CD14-positive monocyte (primary cell): Measurements from ENCODE around the gene ZNF436. TPM values are rescaled to one million over a fixed set of nuclear protein-coding genes. Genes with fewer than 3 reads are reported as not detected.
A peak's percentile ranks its signal among the peaks of the same experiment; 100 is the strongest.

Experiments used
- DNase-seq, 3 donors: peaks; one replicate each; pipeline ENCODE4 v3.0.0-alpha.2; 2011 to 2022
- H2AFZ ChIP-seq: 2 replicates; pipeline ENCODE4 v1.6.0; 2012; ENCODE audit warnings: mild to moderate bottlenecking, low read depth, low read length, inconsistent platforms; ENCODE audit not compliant: insufficient read depth, poor library complexity, severe bottlenecking
- H3K27ac ChIP-seq, 2 donors: 1 replicate in 1 of 2; 2 replicates in 1 of 2; pipeline ENCODE4 v1.5.1; 2012 to 2013; ENCODE audit warnings: low read length in 2 of 2, control low read depth in 1 of 2, inconsistent platforms in 1 of 2, low read depth in 1 of 2, mild to moderate bottlenecking in 1 of 2
- H3K27me3 ChIP-seq, 2 donors: one replicate each; pipeline versions ENCODE4 v1.6.0 to v1.6.1; 2011 to 2013; ENCODE audit warnings: low read length in 2 of 2; ENCODE audit not compliant: control insufficient read depth in 2 of 2, insufficient read depth in 2 of 2
- H3K36me3 ChIP-seq, 2 donors: replicated peaks in 1 of 2; 1 replicate in 1 of 2; 2 replicates in 1 of 2; pipeline versions ENCODE4 v1.5.1 to v1.6.1; 2012 to 2013; ENCODE audit warnings: low read length in 2 of 2, control low read depth in 1 of 2, inconsistent platforms in 1 of 2, mild to moderate bottlenecking in 1 of 2; ENCODE audit not compliant: insufficient read depth in 2 of 2, control insufficient read depth in 1 of 2
- H3K4me1 ChIP-seq, 2 donors: 1 replicate in 1 of 2; 2 replicates in 1 of 2; pipeline versions ENCODE4 v1.5.1 to v1.6.1; 2012 to 2013; ENCODE audit warnings: low read length in 2 of 2, control low read depth in 1 of 2, inconsistent platforms in 1 of 2, mild to moderate bottlenecking in 1 of 2, moderate library complexity in 1 of 2; ENCODE audit not compliant: insufficient read depth in 2 of 2, control insufficient read depth in 1 of 2
- H3K4me2 ChIP-seq: replicated peaks from 2 replicates; pipeline ENCODE3; 2012; ENCODE audit warnings: low read length, moderate library complexity, mild to moderate bottlenecking; ENCODE audit not compliant: poor library complexity, severe bottlenecking; ENCODE audit errors: extremely low read depth
- H3K4me3 ChIP-seq, 3 experiments: fragments of 200-600 bp in 1 of 3; sonication (generic) in 1 of 3; replicated peaks in 1 of 3; 1 replicate in 2 of 3; 2 replicates in 1 of 3; pipeline ENCODE4 v1.5.1; 2011 to 2013; ENCODE audit warnings: low read length in 3 of 3, mild to moderate bottlenecking in 3 of 3, control low read depth in 2 of 3, low read depth in 2 of 3, inconsistent platforms in 1 of 3, moderate library complexity in 1 of 3
- H3K79me2 ChIP-seq: 2 replicates; pipeline ENCODE4 v1.6.0; 2012; ENCODE audit warnings: mild to moderate bottlenecking, control low read depth, inconsistent platforms, low read length, moderate library complexity; ENCODE audit not compliant: insufficient read depth
- H3K9ac ChIP-seq: 2 replicates; pipeline ENCODE4 v1.6.0; 2017; ENCODE audit warnings: low read length, mild to moderate bottlenecking; ENCODE audit not compliant: insufficient read depth, poor library complexity, severe bottlenecking
- H3K9me3 ChIP-seq, 2 donors: replicated peaks in 1 of 2; 1 replicate in 1 of 2; 2 replicates in 1 of 2; pipeline versions ENCODE4 v1.5.1 to v1.6.1; 2012 to 2013; ENCODE audit warnings: low read length in 2 of 2, control low read depth in 1 of 2; ENCODE audit not compliant: control insufficient read depth in 1 of 2, insufficient read depth in 1 of 2
- H4K20me1 ChIP-seq: 2 replicates; pipeline ENCODE4 v1.6.0; 2012; ENCODE audit warnings: mild to moderate bottlenecking, low read length, control low read depth, moderate library complexity; ENCODE audit not compliant: insufficient read depth
- H3K27ac Mint-ChIP-seq, 7 donors: one replicate each; pipeline ENCODE4 v1.8.0; 2020; ENCODE audit warnings: mild to moderate bottlenecking in 7 of 7, mixed read lengths in 7 of 7, moderate library complexity in 6 of 7, inconsistent platforms in 2 of 7
- H3K27me3 Mint-ChIP-seq, 3 donors: one replicate each; pipeline ENCODE4 v1.8.0; 2021 to 2022; ENCODE audit warnings: low read depth in 3 of 3, mild to moderate bottlenecking in 3 of 3, mixed read lengths in 3 of 3, moderate library complexity in 3 of 3, inconsistent platforms in 1 of 3
- H3K36me3 Mint-ChIP-seq, 2 donors: one replicate each; pipeline ENCODE4 v1.8.0; 2020; ENCODE audit warnings: mixed read lengths in 2 of 2, inconsistent platforms in 1 of 2, mild to moderate bottlenecking in 1 of 2
- H3K4me1 Mint-ChIP-seq: one replicate; pipeline ENCODE4 v1.8.0; 2020; ENCODE audit warnings: mild to moderate bottlenecking, mixed read lengths
- H3K4me3 Mint-ChIP-seq, 2 donors: one replicate each; pipeline ENCODE4 v1.8.0; 2020; ENCODE audit warnings: mild to moderate bottlenecking in 2 of 2, mixed read lengths in 2 of 2, moderate library complexity in 1 of 2
- H3K9me3 Mint-ChIP-seq, 7 donors: one replicate each; pipeline ENCODE4 v1.8.0; 2020 to 2022; ENCODE audit warnings: mixed read lengths in 7 of 7, mild to moderate bottlenecking in 6 of 7, moderate library complexity in 6 of 7, inconsistent platforms in 2 of 7
- CTCF ChIP-seq: fragments of 200-600 bp; IDR thresholded peaks from one replicate; pipeline ENCODE4 v1.8.0; 2022; ENCODE audit warnings: antibody characterized with exemption, mild to moderate bottlenecking
- WGBS: methylation state at CpG from one replicate; pipeline ENCODE4 v1.1.5; 2013; ENCODE audit warnings: missing lambda C conversion rate; ENCODE audit not compliant: insufficient coverage; 5-methylcytosine and 5-hydroxymethylcytosine counted together
- intact Hi-C, 2 donors: fragments of 100-400 bp; cut with micrococcal nuclease; formaldehyde crosslinking; loops; one replicate each; pipeline versions ENCODE4 v1.15.0 to v1.15.1; 2023
- polyA minus RNA-seq: library from RNA; depleted of rRNA, polyadenylated mRNA; stranded (reverse); fragments of >200 nt; gene quantifications from 2 replicates; pipeline ENCODE4 v1.2.3, GENCODE V29; 2012
- polyA plus RNA-seq, 3 donors: library from polyadenylated mRNA; depleted of rRNA in 1 of 3; unstranded in 2 of 3; stranded (reverse) in 1 of 3; fragments of 300-500 nt in 2 of 3; fragments of >200 nt in 1 of 3; fragmentation: Illumina TruSeq in 2 of 3; gene quantifications; 1 replicate in 2 of 3; 2 replicates in 1 of 3; pipeline ENCODE4 v1.2.3, GENCODE V29; 2012 to 2021
- total RNA-seq, 12 experiments: library from RNA in 1 of 12; stranded (reverse) in 1 of 12; fragments of 120-200 nt in 1 of 12; gene quantifications; one replicate each; pipeline ENCODE4 v1.2.4 and lab custom pipeline; 2013 to 2026; ENCODE audit warnings: mixed read lengths in 6 of 12, inconsistent platforms in 1 of 12

The ZNF436 gene
- 6.4 TPM for total RNA-seq (2013)
- polyA plus RNA-seq (1 to 10 TPM; 1.4 to 2.4 (median 2.0) TPM), polyA minus RNA-seq (3.3 and 4.1 TPM in 2 replicates), total RNA-seq (lab: John Stamatoyannopoulos, UW) (4.6 to 33.6 (median 10.7) reads per million in 11 experiments)

- peaks cover 8% of the 10 kb centered on the region for H3K79me2 ChIP-seq
- under 1% methylated on average over 23 of the region's 29 CpGs for WGBS
- intact Hi-C loops = loop anchor here (2.0 to 10.0 kb wide), 2 partner anchors 25 to 1275 kb away; partner anchors contain the start of genes HNRNPR (in 1 of the 2) and SRRM1 (in 1 of the 2)
Observed at GRCh38 chr1:23369335-23370013, at the start of gene ZNF436. Gene ZNF436, minus strand, starts transcription at chr1:23369836. Its CDS starts 1,831 bp downstream, at chr1:23368005.

More at GRCh38 chr1:23369335-23370013, at the start of gene ZNF436:
- Histone ChIP-seq H3K4me2 (peak within 1 kb of the TSS; percentile 89), H3K27ac (peak within 1 kb of the TSS; percentile 83 to 88), H3K36me3 (peaks cover 1 to 14% of the 10 kb centered on the region in 2 donors), H3K9ac (peak within 1 kb of the TSS; percentile 87), H3K4me3 (peak within 1 kb of the TSS; percentile 86 to 100 (median 100)), H4K20me1 (no peaks in the 10 kb centered on the region), H3K9me3 (peaks cover 4 to 5% of the 10 kb centered on the region in 2 donors), H3K4me1 (peaks cover 18 to 30% of the 10 kb centered on the region in 2 donors), H2AFZ (peak within 1 kb of the TSS; percentile 100), H3K27me3 (no peaks in the 10 kb centered on the region)
- Mint-ChIP-seq H3K4me1 (peaks cover 31% of the 10 kb centered on the region), H3K27me3 (peaks cover 1 to 3% (median 2%) of the 10 kb centered on the region in 3 donors), H3K27ac (peak within 1 kb of the TSS; percentile 86 to 97 (median 93)), H3K36me3 (peaks cover 18 to 19% of the 10 kb centered on the region in 2 donors), H3K4me3 (peak within 1 kb of the TSS; percentile 92 to 96), H3K9me3 (peaks cover 1 to 9% (median 6%) of the 10 kb centered on the region in 7 donors)
- peak in 2 of 3 donors; percentile 12 for DNase-seq
- no peak for TF ChIP-seq CTCF
